Stimulated activated CD4-positive, alpha-beta T cell treated with anti-CD3 and anti-CD28 coated beads, Interleukin-12 subunit alpha, Interleukin-12 subunit beta, amount 100 ng/mL, for 48 hours (primary cell): ENCODE measurements around the gene ST7.
"Not testable (repeated sequence)": the region's sequence is repeated elsewhere in the genome, so short reads cannot be mapped to it uniquely, and the experiment has no call there.

Experiments
- DNase-seq, 3 donors: peaks; one replicate each; pipeline ENCODE4 v3.0.0-alpha.2; 2020; ENCODE audit warnings: low read depth in 2 of 3, low spot score in 1 of 3

ST7 gene

DNA sequence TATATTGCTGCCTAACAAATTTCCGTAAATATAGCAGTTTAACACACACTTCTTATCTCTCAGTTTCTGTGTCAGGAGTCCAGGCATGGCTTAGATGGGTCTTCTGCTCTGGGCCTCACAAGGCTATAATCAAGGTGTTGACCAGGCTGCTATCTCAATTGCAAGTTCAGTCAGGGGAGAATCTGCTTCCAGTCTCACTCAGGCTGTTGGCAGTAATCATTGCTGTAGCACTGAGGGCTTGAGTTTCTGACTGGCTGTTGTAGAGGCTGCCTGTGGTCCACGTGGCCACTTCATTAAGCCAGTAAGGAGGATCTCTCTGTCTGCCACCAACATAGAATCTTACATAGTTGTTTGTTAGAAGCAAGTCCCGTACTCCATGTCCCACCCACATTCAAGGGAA is 138.4 kb downstream of the ST7 start:
- no peak for DNase-seq

DNA sequence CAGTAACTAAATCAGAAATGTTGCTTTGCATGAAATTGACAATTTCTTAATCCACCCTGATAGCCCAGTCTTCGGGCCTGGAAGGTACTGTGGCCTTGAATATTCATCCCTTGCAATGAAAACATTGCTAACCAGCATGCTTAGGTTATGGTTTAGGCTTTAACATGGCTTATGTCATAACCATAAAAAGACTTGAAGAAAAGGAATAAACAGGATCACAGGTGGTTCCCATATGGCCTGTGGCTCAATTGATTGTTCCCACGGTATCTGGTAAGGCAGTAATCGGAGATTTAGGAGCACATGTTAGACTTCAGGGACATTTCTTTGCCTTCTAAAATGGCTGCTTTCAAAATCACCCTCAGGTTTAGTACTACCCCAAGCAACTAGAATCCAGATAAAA is 139.5 kb downstream of the ST7 start:
- DNase-seq = no peak

DNA sequence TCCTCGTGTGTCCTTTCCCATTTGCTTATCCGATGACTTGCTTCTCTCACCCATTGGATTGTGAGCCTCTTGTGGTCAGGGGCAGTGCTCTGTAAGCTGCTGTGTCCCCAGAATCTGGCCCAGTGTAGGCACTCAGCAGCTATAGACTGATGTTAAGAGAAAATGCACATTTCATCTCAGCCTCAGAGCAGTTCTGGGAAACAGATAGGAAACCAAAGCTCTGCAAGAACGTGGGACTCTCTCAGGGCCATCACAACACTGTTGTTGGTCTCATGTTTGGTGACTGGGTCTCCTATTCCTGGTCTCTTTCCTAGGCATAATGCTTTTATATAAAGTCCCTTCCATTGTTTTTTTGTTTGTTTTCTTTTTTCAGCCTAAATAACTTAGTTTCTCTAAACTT is 141.2 kb downstream of the ST7 start:
- DNase-seq = no peak

DNA sequence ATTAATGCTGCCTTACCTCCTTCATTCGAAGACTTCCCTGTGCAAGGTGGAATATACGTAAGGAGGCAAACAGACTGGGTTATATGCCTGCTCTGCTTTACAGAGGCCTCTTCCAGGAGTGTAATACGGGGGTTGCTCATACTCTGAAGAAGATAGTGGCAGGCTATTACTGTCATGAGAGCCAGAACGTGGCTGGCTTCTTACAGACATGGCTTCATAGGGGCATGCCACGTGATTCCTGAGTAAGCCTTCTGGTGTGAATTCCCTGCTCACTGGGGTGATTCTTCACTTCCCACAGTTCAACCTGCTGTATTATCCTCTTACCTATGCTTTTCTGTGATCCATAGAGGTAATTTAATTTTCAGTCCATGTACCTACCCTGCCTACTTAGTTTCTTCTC is 141.8 kb downstream of the ST7 start:
- DNase-seq = no peak

DNA sequence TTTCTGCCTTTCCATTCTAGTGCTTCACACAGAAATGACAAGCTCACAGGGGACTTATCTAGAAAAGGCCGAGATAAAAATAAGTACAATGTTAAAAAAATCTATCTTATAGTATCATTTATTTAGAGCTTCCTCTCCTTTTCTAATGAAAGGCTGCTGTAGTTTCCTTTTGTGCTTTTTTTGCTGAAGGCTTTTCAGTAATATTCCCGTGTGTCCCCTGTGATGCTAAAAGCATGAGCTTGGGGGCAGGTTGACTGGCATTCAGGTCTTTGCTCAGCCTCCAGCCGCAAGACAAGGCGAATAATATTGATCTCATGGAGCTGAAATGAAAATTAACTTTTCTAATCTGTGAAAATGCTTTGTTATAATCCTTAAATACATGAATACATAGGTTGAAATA is 143.0 kb downstream of the ST7 start:
- no peak for DNase-seq

DNA sequence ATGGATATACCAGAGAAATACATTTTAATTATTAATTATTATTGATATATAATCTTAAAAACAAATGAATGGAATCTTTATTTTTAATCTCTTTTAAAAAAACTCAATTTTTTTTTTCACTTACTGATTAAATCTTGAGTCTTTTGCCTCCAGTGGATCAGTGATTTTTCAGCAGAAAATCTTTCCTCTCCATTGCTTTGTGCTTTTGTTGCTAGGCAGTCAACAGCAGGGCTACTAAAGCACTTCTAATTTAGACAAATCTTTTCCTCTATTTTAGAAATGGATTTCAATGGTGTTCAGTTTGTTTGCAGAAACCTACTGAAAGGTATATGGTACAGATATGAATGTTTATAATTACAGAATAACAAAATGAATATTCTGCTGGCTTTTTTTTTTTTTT is 143.6 kb downstream of the ST7 start:
- DNase-seq = no peak

DNA sequence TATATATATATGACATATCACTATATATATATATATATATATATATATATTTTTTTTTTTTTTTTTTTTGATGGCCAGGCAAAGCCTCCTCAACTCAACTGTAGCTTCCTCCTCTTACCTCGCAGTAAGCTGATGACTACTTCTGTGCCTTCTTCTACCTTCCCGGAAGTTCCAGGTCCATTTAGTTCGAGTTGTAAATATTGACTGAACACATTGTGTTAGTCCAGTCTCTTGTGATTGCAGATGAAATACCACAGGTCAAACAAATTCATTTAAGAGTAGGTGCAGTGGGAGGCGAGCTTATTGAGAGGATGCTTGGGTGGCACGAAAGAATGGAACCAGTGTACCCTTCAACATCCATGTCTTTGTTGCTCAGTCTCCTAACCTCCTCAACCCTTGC is 144.6 kb downstream of the ST7 start:
- DNase-seq = no peak

DNA sequence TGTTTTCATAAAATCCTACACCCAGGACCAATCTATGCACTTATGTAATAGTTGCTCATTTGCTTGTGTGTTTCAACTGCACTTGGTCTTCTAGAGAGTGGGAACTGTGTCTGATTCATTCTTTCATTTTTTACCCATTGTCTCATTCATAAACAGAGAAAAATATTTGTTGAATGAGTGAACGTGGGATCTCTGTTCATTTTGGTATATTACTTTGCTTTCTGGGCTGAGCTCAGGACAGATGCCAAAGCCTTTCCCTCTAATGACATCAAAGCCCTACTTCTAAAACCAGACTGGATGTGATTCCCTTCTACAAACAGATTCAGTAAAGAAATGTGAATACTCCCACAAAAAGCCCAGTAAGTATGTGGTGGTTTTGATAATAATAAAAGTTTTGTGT is 145.2 kb downstream of the ST7 start:
- DNase-seq = no peak

DNA sequence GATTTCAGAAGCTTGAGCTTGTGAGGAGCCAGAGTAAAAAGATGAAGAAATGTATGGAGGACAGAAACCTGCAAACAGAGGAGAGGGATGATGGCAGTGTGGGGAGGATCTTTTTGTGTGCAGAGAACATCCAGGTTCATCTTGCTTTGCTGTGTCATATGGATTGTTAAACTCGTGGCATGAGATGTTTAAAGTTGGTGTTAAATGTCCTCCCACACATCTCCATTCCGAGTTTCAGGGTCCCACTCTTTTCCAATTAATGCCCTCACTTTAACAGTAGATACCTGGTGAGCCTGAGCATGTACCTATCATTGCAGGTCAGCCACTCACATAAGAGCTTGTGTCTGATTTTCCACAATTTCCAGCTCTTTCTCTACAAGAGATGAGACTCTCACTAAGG is 147.7 kb downstream of the ST7 start:
- DNase-seq = no peak

DNA sequence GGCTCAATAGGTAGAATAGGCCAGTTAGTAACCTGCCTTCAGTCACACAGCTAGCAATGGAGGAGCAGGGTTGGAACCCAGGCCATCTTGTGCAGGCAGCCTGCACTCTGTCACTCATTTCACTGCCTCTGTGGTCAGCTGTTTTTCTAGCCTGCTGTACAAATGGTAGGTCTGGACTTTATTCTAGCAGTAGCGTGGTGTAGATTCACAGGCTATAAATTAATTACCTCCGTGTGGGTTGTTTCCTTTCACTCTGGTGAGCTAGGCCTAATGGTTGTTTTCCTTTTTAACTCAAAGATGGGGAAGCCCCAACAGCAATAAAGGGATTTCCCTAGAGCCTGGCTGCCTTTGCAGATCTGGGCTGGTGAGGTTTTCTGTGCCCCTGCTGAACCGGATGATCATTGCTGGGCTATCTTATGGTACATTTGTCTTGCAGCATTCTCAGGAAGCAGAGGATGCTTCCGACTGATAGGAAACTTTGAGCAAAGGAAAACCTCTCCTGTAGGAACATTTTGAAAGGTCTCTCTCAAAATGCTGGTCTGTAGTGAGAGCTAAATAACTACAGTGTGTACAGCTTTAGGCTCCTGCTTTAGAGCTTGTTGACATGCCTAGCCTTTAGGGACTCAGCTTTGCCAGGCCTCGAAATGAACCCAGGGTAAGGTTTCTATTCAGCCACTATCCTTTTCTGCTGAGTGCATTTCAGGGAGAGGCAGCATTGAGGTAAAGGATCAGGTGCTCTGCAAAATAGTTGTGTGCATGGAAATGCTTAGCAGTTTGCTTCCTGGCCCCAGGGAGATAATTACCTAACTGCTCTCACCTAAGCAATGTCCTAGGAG is 157.4 kb downstream of the ST7 start:
- DNase-seq = peak; percentile 21 to 32 (median 23)

DNA sequence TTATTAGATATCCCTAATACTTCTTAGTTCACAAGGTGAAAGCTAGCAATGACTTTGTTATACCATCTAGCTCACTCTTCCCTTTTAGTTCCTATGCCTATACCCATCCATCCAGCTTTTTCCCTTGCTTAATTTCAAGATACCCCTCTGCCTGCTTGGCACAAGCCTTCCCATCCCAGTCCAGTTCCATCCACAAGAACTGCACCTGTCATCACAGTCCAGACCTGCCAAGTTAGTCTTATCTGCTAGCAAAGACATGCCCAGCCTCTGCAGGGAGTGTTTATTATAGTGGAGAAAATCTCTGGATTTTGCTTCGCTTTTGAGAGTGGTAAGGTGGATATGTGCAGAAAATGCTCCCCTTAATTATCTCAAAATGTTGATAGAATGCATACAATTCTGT is 158.2 kb downstream of the ST7 start:
- DNase-seq = no peak

DNA sequence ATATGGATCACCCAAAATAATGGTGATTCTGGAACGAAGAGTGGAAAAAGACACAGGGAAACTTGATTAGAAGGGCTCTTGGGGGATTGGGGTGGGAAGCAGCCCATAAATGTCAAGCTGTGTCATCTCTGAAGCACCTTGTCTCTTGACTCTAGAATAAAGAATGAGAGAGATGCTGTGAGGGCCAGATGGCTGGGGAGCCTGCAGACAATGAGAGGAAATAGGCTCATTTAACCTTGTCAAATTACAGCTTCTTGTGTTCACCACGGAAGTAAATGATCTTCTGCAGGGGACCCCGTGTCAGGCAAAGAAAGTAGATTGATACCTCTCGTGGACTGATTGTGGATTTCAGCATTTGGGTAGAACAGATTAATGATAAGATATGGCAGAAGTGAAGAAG is 159.3 kb downstream of the ST7 start:
- no peak for DNase-seq

DNA sequence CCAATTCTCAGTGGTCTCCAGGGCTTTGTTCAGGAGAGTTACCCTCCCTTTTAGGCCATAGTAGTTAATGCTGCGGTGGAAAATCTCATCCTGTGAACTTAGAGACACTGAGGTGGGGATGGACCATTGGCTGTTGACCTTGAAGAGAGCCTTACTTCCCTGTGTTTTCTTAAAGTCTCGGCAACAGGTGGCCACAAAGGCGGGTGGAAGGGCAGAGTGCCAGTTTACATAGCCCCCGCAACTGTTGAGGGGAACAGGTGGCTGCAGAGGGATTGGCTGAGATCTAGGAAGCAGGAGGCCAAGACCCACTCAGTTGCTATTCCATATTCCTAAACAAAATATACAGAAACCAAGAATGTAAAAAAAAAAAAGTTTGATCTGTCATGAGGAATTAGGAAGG is 160.6 kb downstream of the ST7 start:
- no peak for DNase-seq

DNA sequence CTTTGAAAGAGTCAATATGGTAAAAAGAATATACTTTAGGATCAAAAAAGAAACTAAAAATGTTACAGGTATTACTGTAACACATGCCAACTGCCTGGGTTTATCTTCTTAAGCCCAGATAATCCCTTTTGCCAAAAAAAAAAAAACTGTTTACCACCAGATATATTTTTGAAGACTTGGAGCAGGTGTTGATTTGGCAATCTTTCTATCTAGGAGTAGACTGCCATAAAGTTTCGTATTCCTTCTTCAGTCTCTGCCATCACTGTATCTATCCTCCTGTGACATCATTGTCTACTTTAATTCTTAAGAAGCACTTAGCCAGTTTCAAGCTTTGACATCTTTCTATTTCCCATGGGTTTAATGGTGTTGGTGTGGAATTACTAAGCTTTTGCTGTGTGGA is 161.0 kb downstream of the ST7 start:
- no peak for DNase-seq

DNA sequence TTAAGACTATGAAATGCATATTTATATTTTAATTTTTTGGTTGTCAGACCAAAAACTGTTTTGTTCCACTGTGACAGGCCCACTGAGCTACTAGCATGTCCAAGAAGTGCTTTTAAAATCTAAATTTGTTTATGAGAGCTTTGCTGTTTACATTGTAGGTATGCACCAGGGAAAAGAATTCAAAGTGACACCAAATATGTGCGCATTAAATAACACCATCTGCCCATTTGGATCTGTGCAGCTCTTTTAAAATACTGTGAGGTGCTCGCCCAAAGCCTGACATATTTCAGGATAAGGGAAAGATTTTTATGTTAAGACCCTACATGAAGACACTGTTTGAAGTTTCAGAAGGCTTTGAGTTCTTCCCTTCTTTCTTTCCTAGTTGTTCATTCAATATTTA is 162.9 kb downstream of the ST7 start:
- DNase-seq = no peak

DNA sequence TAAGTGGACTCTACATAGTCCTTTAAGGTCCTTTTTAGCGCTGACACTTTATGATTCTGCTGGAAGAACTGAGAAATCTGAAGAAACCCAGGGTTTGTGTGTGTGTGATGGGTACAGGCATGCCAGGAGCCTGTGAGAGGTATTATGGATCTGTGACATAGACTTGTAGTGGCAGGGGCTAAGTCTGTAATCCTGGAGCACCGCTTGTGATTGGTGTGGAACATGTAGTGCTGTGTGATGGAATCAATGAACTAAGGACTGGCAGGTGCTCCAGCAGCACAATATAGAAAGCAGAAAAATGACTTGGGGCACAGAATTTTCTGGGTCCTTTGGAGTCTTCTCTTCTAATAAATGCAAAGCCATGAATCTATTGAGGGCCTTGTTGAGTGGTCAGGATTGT is 163.9 kb downstream of the ST7 start:
- no peak for DNase-seq

DNA sequence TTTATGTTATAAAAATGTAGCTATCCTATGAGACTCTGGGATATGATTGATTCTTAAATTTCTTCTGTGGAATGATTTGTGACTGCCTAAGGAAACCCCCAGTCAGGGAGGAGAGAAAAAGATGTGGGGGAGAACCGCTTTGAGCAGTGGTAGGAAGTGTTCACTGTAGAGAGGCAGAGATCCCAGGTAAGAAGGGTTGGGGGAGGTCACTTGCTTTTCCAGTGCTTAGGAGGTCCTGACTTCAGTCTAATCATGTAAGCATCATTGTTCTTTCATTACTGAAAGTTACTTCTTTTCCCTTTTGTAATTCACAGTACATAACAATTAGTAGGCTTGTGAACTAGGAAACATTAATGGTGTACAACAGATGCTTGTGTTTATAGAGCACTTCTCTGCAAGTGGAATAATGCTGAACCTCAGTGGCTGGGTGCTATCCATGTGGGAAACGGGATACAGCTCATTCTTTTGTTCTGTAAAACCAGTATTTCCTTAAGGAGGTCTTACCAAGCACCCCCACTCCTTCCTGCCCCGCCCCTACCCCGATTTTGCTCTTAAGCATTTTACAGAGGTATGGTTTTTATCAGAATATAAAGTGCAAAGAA is 165.4 kb downstream of the ST7 start:
- DNase-seq = no peak

DNA sequence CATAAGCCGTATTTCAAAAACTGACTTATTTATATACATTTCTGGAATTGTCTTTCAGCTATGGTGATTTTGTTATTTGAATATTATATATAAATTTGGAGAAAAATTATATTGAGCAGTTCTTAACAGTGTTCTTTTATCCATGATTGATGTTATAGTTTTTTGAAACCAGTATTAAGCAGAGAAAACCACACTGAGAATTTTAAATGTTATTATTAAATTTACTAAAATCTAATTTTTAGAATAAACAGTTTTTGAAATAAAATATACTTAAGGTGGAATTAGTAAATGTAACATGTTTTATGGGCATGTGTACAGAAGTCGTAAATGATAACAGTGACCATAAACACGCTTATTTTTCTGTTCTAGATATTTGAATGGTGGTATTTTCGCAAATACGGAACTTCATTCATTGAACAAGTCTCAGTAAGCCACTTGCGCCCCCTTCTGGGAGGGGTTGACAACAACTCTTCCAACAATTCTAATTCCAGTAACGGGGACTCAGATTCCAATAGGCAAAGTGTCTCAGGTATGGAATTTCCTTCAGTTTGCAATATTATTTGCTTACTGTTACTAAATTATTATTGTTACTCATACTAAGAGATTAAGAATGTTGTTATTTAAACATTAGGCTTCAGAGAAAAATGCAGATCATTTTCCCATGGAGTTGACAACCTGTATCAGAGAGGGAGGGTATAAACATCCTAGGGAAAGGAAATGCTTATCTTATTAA is 166.1 kb downstream of the ST7 start:
- peak; percentile 48 to 83 (median 75) for DNase-seq

DNA sequence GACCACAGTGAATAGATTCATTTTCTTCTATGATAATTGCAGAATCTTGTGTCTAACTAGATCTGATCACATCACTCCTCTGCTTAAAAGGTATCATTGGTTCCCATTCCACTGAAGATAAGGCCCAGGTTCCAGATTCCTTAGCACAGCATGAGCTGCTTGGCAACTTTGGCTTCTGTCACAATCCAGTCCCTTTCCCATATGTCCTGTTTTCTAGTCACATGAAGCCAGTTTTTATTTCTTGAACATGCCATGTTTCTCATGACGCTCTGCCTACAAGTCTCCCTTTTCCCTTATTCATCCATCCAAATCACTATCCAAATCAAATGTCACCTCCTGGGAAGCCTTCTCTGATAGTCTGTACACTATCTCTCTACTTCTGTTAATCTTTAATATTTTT is 167.0 kb downstream of the ST7 start:
- not testable (repeated sequence) for DNase-seq

DNA sequence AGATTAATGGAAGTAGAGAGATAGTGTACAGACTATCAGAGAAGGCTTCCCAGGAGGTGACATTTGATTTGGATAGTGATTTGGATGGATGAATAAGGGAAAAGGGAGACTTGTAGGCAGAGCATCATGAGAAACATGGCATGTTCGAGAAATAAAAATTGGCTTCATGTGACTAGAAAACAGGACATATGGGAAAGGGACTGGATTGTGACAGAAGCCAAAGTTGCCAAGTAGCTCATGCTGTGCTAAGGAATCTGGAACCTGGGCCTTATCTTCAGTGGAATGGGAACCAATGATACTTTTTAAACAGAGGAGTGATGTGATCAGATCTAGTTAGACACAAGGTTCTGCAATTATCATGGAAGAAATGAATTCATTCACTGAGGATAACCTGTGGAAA is 168.7 kb downstream of the ST7 start:
- not testable (repeated sequence) for DNase-seq

DNA sequence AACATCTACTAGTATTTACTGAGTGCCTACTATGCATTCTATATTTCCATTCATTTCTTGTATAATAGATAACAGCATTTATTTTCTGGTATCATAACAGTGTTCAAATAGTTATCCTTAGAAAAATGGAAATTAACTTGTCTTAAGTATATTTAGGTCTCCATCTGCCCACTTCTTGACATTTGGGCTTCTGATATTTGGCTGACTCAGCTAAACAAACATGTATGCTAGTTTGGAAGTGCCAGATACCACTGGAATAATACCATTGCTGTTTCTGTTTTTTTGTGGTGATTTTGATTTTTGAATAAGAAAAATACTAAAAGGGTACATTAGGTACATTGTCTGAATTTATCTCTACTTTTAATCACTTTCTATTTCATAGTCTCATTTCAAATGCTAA is 169.2 kb downstream of the ST7 start:
- DNase-seq = no peak

DNA sequence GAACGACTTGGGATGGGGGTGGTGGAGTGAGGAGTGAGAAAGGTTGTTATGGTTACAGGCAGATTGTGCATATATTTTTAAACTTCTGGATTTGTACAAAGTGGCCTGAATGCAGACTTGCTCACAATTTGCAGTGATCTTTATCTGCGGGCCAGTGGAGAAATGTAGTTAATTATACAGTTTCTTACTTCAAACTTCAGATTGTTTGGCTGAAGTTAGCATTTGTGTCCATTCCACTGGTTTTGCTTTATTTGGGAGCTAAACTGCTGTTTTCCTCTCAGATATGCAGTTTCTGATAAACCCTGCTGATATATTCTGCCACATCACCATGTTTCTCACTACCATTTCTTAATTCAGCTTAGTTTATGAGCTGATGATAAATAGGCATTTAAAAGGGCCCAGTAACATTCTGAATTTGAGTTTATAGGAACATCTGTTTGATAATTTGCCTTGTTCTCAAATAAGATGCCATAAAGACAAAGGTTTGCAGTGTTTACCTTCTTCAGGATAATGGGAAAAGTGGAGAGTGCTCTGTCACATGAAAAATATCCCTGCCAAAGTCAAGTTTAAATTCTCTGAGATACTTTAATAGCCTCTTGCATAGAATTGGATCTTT is 170.1 kb downstream of the ST7 start:
- DNase-seq = no peak
